ENCODE data around the gene SLC3A2. TPM values are rescaled to one million over a fixed set of nuclear protein-coding genes. Genes with fewer than 3 reads are reported as not detected.

SLC3A2 gene
- total RNA-seq, 2 experiments from 2014 or later: 289 to 321 TPM

GRCh38 chr11:62847767-62848314 lies 32.9 kb upstream of the SLC3A2 start:
- Histone ChIP-seq H3K4me3 (ENCODE audit: low read depth, low read length, poor library complexity, severe bottlenecking) (no peak overlapping the region), H3K4me2 (ENCODE audit: low read length) (no peak overlapping the region), H3K27ac (ENCODE audit: low read depth, low read length, poor library complexity, severe bottlenecking) (no peak overlapping the region), H2AFZ (ENCODE audit: low read length) (no peak overlapping the region), H3K9me3 (ENCODE audit: low read length) (no peaks in the 10 kb centered on the region), H3K79me2 (ENCODE audit: insufficient read depth, low read depth, low read length) (peaks cover 8% of the 10 kb centered on the region; the same call in 1 of the 2 replicates), H3K36me3 (ENCODE audit: insufficient read depth, low read length) (peaks cover 18% of the 10 kb centered on the region), H4K20me1 (ENCODE audit: insufficient read depth, low read length) (peaks cover 15% of the 10 kb centered on the region; the same call in 1 of the 2 replicates), H3K9me2 (ENCODE audit: insufficient read depth, low read length) (no peaks in the 10 kb centered on the region), H3K4me1 (ENCODE audit: insufficient read depth, low read length, poor library complexity, severe bottlenecking) (peaks cover 18% of the 10 kb centered on the region)
- ChIA-PET POLR2A (no interaction called here), CTCF (ENCODE audit: unreplicated experiment) (no interaction called here)
- intact Hi-C loops (cut with micrococcal nuclease; ENCODE audit: unreplicated experiment): no loop called here
- no TSS peak for BruUV-seq (replicated peaks)
- TF ChIP-seq CTCF (conservative IDR thresholded peaks at IDR 0.05; ENCODE audit: low read length) (no peak), EZH2phosphoT487 (IDR thresholded peaks at IDR 0.05; ENCODE audit: borderline replicate concordance, low read depth, low read length) (no peak)
- DNase-seq (ENCODE audit: low spot score): no peak

DNA sequence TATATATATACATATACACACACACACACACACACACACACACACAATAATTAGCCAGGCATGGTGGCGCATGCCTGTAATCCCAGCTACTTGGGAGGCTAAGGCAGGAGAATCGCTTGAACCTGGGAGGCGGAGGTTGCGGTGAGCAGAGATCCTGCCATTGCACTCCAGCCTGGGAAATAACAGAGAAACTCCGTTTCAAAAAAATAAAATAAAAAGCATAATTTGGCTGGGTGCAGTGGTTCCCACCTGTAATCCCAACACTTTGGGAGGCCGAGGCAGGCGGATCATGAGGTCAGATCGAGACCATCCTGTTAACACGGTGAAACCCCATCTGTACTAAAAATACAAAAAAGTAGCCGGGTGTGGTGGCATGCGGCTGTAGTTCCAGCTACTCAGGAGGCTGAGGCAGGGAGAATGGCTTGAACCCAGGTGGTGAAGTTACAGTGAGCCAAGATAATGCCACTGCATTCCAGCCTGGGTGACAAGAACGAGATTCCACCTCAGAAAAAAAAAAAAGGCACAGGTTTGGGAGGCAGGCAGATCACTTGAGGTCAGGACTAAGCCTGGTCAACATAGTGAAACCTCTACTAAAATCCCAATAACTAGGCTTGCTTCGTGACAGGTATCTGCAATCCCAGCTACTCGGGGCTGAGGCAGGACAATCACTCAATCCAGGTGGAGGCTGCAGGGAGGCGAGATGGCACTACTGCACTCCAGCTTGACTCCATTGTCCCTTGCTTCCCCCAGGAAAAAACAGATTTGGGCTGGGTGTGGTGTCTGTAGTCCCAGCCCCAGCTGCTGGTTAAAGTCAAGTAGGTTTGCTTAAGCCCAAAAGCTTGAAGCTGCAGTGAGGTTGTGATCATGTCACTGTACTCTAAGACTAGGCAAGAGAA lies 29.5 kb upstream of the SLC3A2 start:
- TF ChIP-seq EZH2phosphoT487 (IDR thresholded peaks at IDR 0.05; ENCODE audit: borderline replicate concordance, low read depth, low read length) (no peak), CTCF (conservative IDR thresholded peaks at IDR 0.05; ENCODE audit: low read length) (no peak)
- Histone ChIP-seq H2AFZ (ENCODE audit: low read length) (no peak overlapping the region), H3K9me3 (ENCODE audit: low read length) (no peaks in the 10 kb centered on the region), H3K27ac (ENCODE audit: low read depth, low read length, poor library complexity, severe bottlenecking) (peak overlapping the region; percentile 92), H3K36me3 (ENCODE audit: insufficient read depth, low read length) (peaks cover 48% of the 10 kb centered on the region), H3K79me2 (ENCODE audit: insufficient read depth, low read depth, low read length) (peaks cover 40% of the 10 kb centered on the region), H3K4me1 (ENCODE audit: insufficient read depth, low read length, poor library complexity, severe bottlenecking) (peaks cover 30% of the 10 kb centered on the region), H3K4me2 (ENCODE audit: low read length) (peak overlapping the region; percentile 99), H4K20me1 (ENCODE audit: insufficient read depth, low read length) (peaks cover 42% of the 10 kb centered on the region), H3K9me2 (ENCODE audit: insufficient read depth, low read length) (no peaks in the 10 kb centered on the region), H3K4me3 (ENCODE audit: low read depth, low read length, poor library complexity, severe bottlenecking) (no peak overlapping the region)
- BruUV-seq (replicated peaks): no TSS peak
- POLR2A ChIA-PET: interaction anchor here (0.6 to 3.8 kb wide), 7 partner anchors 10 to 760 kb away, joined by 3 to 15 read pairs (median 4); partner anchors contain the start of gene WDR74
- CTCF ChIA-PET (ENCODE audit: unreplicated experiment): interaction anchor here (0.6 kb wide), 1 partner anchor 1110 kb away, joined by 3 read pairs; no protein-coding TSS in a partner anchor
- peak; percentile 44 for DNase-seq (ENCODE audit: low spot score)
- intact Hi-C loops (cut with micrococcal nuclease; ENCODE audit: unreplicated experiment): no loop called here
